ENCODE results near the gene HPN.

The HPN gene

GRCh38 chr19:35030257-35031071 lies 11.1 kb upstream of the HPN start, which contains the start of gene SCN1B:
TSS of gene SCN1B (plus strand) at chr19:35030470. CDS start at chr19:35030821, 351 bp downstream.
- TF ChIP-seq CEBPB (IDR thresholded peaks at IDR 0.05) (no peak), EP300 (IDR thresholded peaks at IDR 0.05; ENCODE audit: borderline replicate concordance) (no peak), NFIC (IDR thresholded peaks at IDR 0.05) (no peak), REST (IDR thresholded peaks at IDR 0.05; ENCODE audit: low read depth) (no peak), ZBTB7A (IDR thresholded peaks at IDR 0.05; ENCODE audit: low read depth) (no peak), CREB1 (IDR thresholded peaks at IDR 0.05; ENCODE audit: low read depth) (no peak), FOXM1 (IDR thresholded peaks at IDR 0.05; ENCODE audit: borderline replicate concordance, low read depth) (no peak), YY1 (IDR thresholded peaks at IDR 0.05; ENCODE audit: low read depth) (no peak), RAD21 (IDR thresholded peaks at IDR 0.05; ENCODE audit: low read depth) (no peak), EGR1 (IDR thresholded peaks at IDR 0.05) (no peak), TAF1 (IDR thresholded peaks at IDR 0.05; ENCODE audit: low read depth) (no peak), TEAD4 (IDR thresholded peaks at IDR 0.05) (no peak), MAX (IDR thresholded peaks at IDR 0.05) (no peak), TCF12 (IDR thresholded peaks at IDR 0.05; ENCODE audit: low read depth) (no peak), USF1 (IDR thresholded peaks at IDR 0.05) (no peak)

- TF ChIP-seq FOXM1 (IDR thresholded peaks at IDR 0.05; ENCODE audit: borderline replicate concordance, low read depth), result no peak
- no peak for TF ChIP-seq EGR1 (IDR thresholded peaks at IDR 0.05)
- TF ChIP-seq EP300 (IDR thresholded peaks at IDR 0.05; ENCODE audit: borderline replicate concordance), result no peak
- TF ChIP-seq USF1 (IDR thresholded peaks at IDR 0.05), result no peak
- no peak for TF ChIP-seq MAX (IDR thresholded peaks at IDR 0.05)
These were observed 10.2 kb upstream of the HPN start for GRCh38 chr19:35031072-35031881.

- TF ChIP-seq CREB1 (IDR thresholded peaks at IDR 0.05; ENCODE audit: low read depth), result no peak
- TF ChIP-seq YY1 (IDR thresholded peaks at IDR 0.05; ENCODE audit: low read depth), result no peak
- TF ChIP-seq REST (IDR thresholded peaks at IDR 0.05; ENCODE audit: low read depth), result no peak
- TF ChIP-seq EP300 (IDR thresholded peaks at IDR 0.05; ENCODE audit: borderline replicate concordance), result no peak
- no peak for TF ChIP-seq NFIC (IDR thresholded peaks at IDR 0.05)
- TF ChIP-seq CEBPB (IDR thresholded peaks at IDR 0.05), result no peak
- no peak for TF ChIP-seq RAD21 (IDR thresholded peaks at IDR 0.05; ENCODE audit: low read depth)
- no peak for TF ChIP-seq TCF12 (IDR thresholded peaks at IDR 0.05; ENCODE audit: low read depth)
- TF ChIP-seq ZBTB7A (IDR thresholded peaks at IDR 0.05; ENCODE audit: low read depth), result no peak
- TF ChIP-seq FOXM1 (IDR thresholded peaks at IDR 0.05; ENCODE audit: borderline replicate concordance, low read depth), result no peak
- no peak for TF ChIP-seq TAF1 (IDR thresholded peaks at IDR 0.05; ENCODE audit: low read depth)
- no peak for TF ChIP-seq USF1 (IDR thresholded peaks at IDR 0.05)
- no peak for TF ChIP-seq MAX (IDR thresholded peaks at IDR 0.05)
- TF ChIP-seq EGR1 (IDR thresholded peaks at IDR 0.05), result no peak
- no peak for TF ChIP-seq TEAD4 (IDR thresholded peaks at IDR 0.05)
These were observed 9.1 kb upstream of the HPN start for GRCh38 chr19:35032356-35032865.

Data from Ishikawa (cell line).